HCT116 (cell line): ENCODE measurements around the gene RUNX1. TPM values are rescaled to one million over a fixed set of nuclear protein-coding genes. Genes with fewer than 3 reads are reported as not detected.

Experiments used
- ATAC-seq: fragments of 200-7000 bp; cut with Tn5 transposase; 2 replicates; pipeline ENCODE4 v1.9.1; 2020; ENCODE audit warnings: mild to moderate bottlenecking, moderate library complexity
- BruUV-seq: library from RNA; stranded (reverse); fragments of 400-500 nt; replicated peaks from 2 replicates; lab custom pipeline; 2021; lab: Mats Ljungman, UMichigan
- CTCF ChIA-PET: fragments of 300-600 bp; sonication (Branson Sonifier 250); formaldehyde crosslinking; loops from one replicate; lab custom pipeline; 2021; ENCODE audit warnings: antibody characterized with exemption; lab: Charles Lee
- POLR2A ChIA-PET: fragments of 300-600, 350-600 bp; sonication (Branson Sonifier 250); formaldehyde crosslinking; loops from one replicate; lab custom pipeline; 2021; ENCODE audit warnings: antibody characterized with exemption; lab: Charles Lee
- RAD21 ChIA-PET, 2 experiments: fragments of 300-600 bp; sonication (Branson Sonifier 250); formaldehyde crosslinking; loops; one replicate each; lab custom pipeline; 2023; ENCODE audit warnings: low total read pairs in 2 of 2; ENCODE audit not compliant: uncharacterized antibody in 2 of 2, unreplicated experiment in 2 of 2, low non-redundant PET in 1 of 2; lab: Charles Lee
- DNase-seq: peaks from one replicate; pipeline ENCODE4 v3.0.0-alpha.2; 2010; ENCODE audit warnings: low read depth, low spot score
- H2AFZ ChIP-seq: fragments of 200-600 bp; shearing (Covaris generic), sonication (generic); 2 replicates; pipeline ENCODE4 v1.6.1; 2017; ENCODE audit warnings: low read depth, mixed run types, mixed read lengths, antibody characterized with exemption, low read length; ENCODE audit not compliant: poor library complexity, severe bottlenecking
- H3K27ac ChIP-seq: 2 replicates; pipeline ENCODE4 v1.5.1; 2012; ENCODE audit warnings: low read depth, low read length
- H3K27me3 ChIP-seq: fragments of 200-600 bp; sonication (generic); 2 replicates; pipeline ENCODE4 v1.6.1; 2016; ENCODE audit warnings: mixed run types, low read length, mixed read lengths; ENCODE audit not compliant: insufficient read depth
- H3K36me3 ChIP-seq, 2 experiments: fragments of 200-500 bp in 1 of 2; fragments of 200-600 bp in 1 of 2; sonication (Bioruptor generic) in 1 of 2; sonication (generic) in 1 of 2; 2 replicates each; pipeline versions ENCODE4 v1.5.1 to v1.6.1; 2014 to 2016; ENCODE audit warnings: low read length in 2 of 2, inconsistent platforms in 1 of 2, mixed read lengths in 1 of 2, mixed run types in 1 of 2; ENCODE audit not compliant: insufficient read depth in 2 of 2, control insufficient read depth in 1 of 2
- H3K4me1 ChIP-seq, 2 experiments: fragments of 200-600 bp in 1 of 2; sonication (generic) in 1 of 2; 2 replicates each; pipeline versions ENCODE4 v1.5.1 to v1.6.1; 2012 to 2017; ENCODE audit warnings: low read length in 2 of 2, inconsistent platforms in 1 of 2, mild to moderate bottlenecking in 1 of 2, mixed read lengths in 1 of 2, mixed run types in 1 of 2, moderate library complexity in 1 of 2; ENCODE audit not compliant: insufficient read depth in 2 of 2, control insufficient read depth in 1 of 2
- H3K4me2 ChIP-seq: fragments of 200-600 bp; sonication (generic); 2 replicates; pipeline ENCODE4 v1.6.1; 2017; ENCODE audit warnings: mixed run types, low read length, mixed read lengths
- H3K4me3 ChIP-seq, 2 experiments: fragments of 200-600 bp in 1 of 2; sonication (generic) in 1 of 2; replicated peaks in 1 of 2; 2 replicates each; pipeline ENCODE4 v1.5.1; 2011 to 2016; ENCODE audit warnings: low read length in 2 of 2, control low read depth in 1 of 2, low read depth in 1 of 2, mild to moderate bottlenecking in 1 of 2, mixed read lengths in 1 of 2, mixed run types in 1 of 2
- H3K79me2 ChIP-seq: fragments of 200-600 bp; sonication (generic); 2 replicates; pipeline ENCODE4 v1.6.1; 2017; ENCODE audit warnings: mild to moderate bottlenecking, mixed run types, low read length, moderate library complexity, mixed read lengths; ENCODE audit not compliant: insufficient read depth
- H3K9ac ChIP-seq: fragments of 200-600 bp; sonication (generic); 2 replicates; pipeline ENCODE4 v1.6.1; 2016; ENCODE audit warnings: low read length, mixed read lengths
- H3K9me2 ChIP-seq: fragments of 200-600 bp; sonication (generic), shearing (Covaris generic); 2 replicates; pipeline ENCODE4 v1.6.1; 2017; ENCODE audit warnings: mixed run types, mild to moderate bottlenecking, moderate library complexity; ENCODE audit not compliant: insufficient read depth
- H3K9me3 ChIP-seq, 2 experiments: fragments of 200-500 bp in 1 of 2; fragments of 200-600 bp in 1 of 2; sonication (Bioruptor generic) in 1 of 2; sonication (generic) in 1 of 2; 2 replicates each; pipeline ENCODE4 v1.6.1; 2014 to 2017; ENCODE audit warnings: low read length in 2 of 2, mixed read lengths in 2 of 2, inconsistent platforms in 1 of 2, low read depth in 1 of 2, mild to moderate bottlenecking in 1 of 2, mixed run types in 1 of 2, moderate library complexity in 1 of 2; ENCODE audit not compliant: control insufficient read depth in 1 of 2, insufficient read depth in 1 of 2
- H4K20me1 ChIP-seq: fragments of 200-600 bp; sonication (generic), shearing (Covaris generic); 2 replicates; pipeline ENCODE4 v1.6.1; 2017; ENCODE audit warnings: mixed run types, mild to moderate bottlenecking, moderate library complexity; ENCODE audit not compliant: insufficient read depth
- ATF3 ChIP-seq: IDR thresholded peaks from 2 replicates; pipeline ENCODE4 v1.6.1; 2012
- CTCF ChIP-seq, 3 experiments: fragments of 200-600 bp in 1 of 3; sonication (generic) in 1 of 3; IDR thresholded peaks in 2 of 3; conservative IDR thresholded peaks in 1 of 3; 2 replicates each; pipeline ENCODE4 v1.5.1; 2012 to 2017; ENCODE audit warnings: low read depth in 2 of 3, low read length in 2 of 3, antibody characterized with exemption in 1 of 3, borderline replicate concordance in 1 of 3, control low read depth in 1 of 3, mild to moderate bottlenecking in 1 of 3, mixed read lengths in 1 of 3, mixed run types in 1 of 3, moderate library complexity in 1 of 3; ENCODE audit not compliant: insufficient read depth in 1 of 3
- ELF1 ChIP-seq: IDR thresholded peaks from 2 replicates; pipeline ENCODE4 v1.6.1; 2012; ENCODE audit warnings: low read depth, borderline replicate concordance
- EZH2 ChIP-seq: fragments of 200-600 bp; sonication (generic); IDR thresholded peaks from 2 replicates; pipeline ENCODE4 v1.6.1; 2017; ENCODE audit warnings: antibody characterized with exemption, mixed run types
- JUND ChIP-seq: IDR thresholded peaks from 2 replicates; pipeline ENCODE4 v1.6.1; 2012
- POLR2A ChIP-seq: IDR thresholded peaks from 2 replicates; pipeline ENCODE4 v1.7.0; 2011; ENCODE audit warnings: borderline replicate concordance; ENCODE audit not compliant: insufficient read depth, insufficient read length; ENCODE audit errors: extremely low read depth
- POLR2AphosphoS5 ChIP-seq: IDR thresholded peaks from 2 replicates; pipeline ENCODE4 v1.6.1; 2011; ENCODE audit warnings: mild to moderate bottlenecking, low read depth, low read length, moderate library complexity
- RAD21 ChIP-seq: IDR thresholded peaks from 2 replicates; pipeline ENCODE4 v1.6.1; 2012; ENCODE audit warnings: low read depth, mild to moderate bottlenecking
- SIN3A ChIP-seq: IDR thresholded peaks from 2 replicates; pipeline ENCODE4 v1.6.1; 2012; ENCODE audit warnings: low read depth
- SP1 ChIP-seq: IDR thresholded peaks from 2 replicates; pipeline ENCODE4 v1.6.1; 2012; ENCODE audit warnings: low read depth
- TCF7L2 ChIP-seq: IDR thresholded peaks from 2 replicates; pipeline ENCODE4 v1.7.0; 2011; ENCODE audit warnings: borderline replicate concordance, inconsistent platforms; ENCODE audit not compliant: insufficient read depth, insufficient read length; ENCODE audit errors: extremely low read depth
- YY1 ChIP-seq: IDR thresholded peaks from 2 replicates; pipeline ENCODE4 v1.6.1; 2011; ENCODE audit warnings: low read length, low read depth, moderate library complexity, mild to moderate bottlenecking; ENCODE audit not compliant: insufficient replicate concordance; ENCODE audit errors: extremely low read depth
- intact Hi-C: fragments of 100-400 bp; cut with micrococcal nuclease; formaldehyde crosslinking; loops from 2 replicates; pipeline ENCODE4 v1.10.0; 2022
- total RNA-seq: library from RNA; stranded (reverse); gene quantifications from one replicate; pipeline ENCODE4 v1.2.1, GENCODE V29; 2021; ENCODE audit not compliant: unreplicated experiment

The RUNX1 gene
- total RNA-seq, 1 experiment from 2014 or later: 33.5 TPM

GRCh38 chr21:34927992-34928391 lies 121.1 kb downstream of the RUNX1 start:
- POLR2A ChIA-PET: no interaction called here
- Histone ChIP-seq H3K9ac (no peak overlapping the region), H3K4me2 (no peak overlapping the region), H3K9me2 (no peaks in the 10 kb centered on the region), H3K4me1 (peaks cover 0 to 11% of the 10 kb centered on the region in 2 experiments; a peak in 1 of 4 replicates), H3K27me3 (no peaks in the 10 kb centered on the region), H3K36me3 (no peaks in the 10 kb centered on the region), H3K27ac (no peak overlapping the region), H3K4me3 (no peak overlapping the region), H2AFZ (no peak overlapping the region), H3K9me3 (no peaks in the 10 kb centered on the region), H3K79me2 (no peaks in the 10 kb centered on the region), H4K20me1 (no peaks in the 10 kb centered on the region)
- no TSS peak for BruUV-seq
- TF ChIP-seq EZH2 (no peak), YY1 (no peak), ELF1 (no peak), POLR2A (no peak), TCF7L2 (no peak), ATF3 (no peak), JUND (no peak), SIN3A (no peak), POLR2AphosphoS5 (no peak), SP1 (no peak), CTCF (IDR thresholded peaks at IDR 0.05 in 2 of 3, conservative IDR thresholded peaks at IDR 0.05 in 1 of 3; ENCODE audit: borderline replicate concordance in 1 of 3, insufficient read depth in 1 of 3, low read depth in 2 of 3, low read length in 2 of 3) (no peak), RAD21 (no peak)
- ATAC-seq (no peak), DNase-seq (no peak)
- CTCF ChIA-PET: no interaction called here
- RAD21 ChIA-PET: no interaction called here
- intact Hi-C loops: no loop called here
